Colon (tissue), 2 donors: Measurements from ENCODE around the gene DUS2.
"Not testable (repeated sequence)": the region's sequence is repeated elsewhere in the genome, so short reads cannot be mapped to it uniquely, and the experiment has no call there.

Experiments used
- FAIRE-seq: peaks from 2 replicates; lab custom pipeline; 2012; peaks lifted over from hg19 to GRCh38; lab: Jason Lieb, UNC
- donor health status: control.
- donor health status: control.

Gene DUS2

GRCh38 chr16:68091380-68092261, 68.5 kb downstream of the DUS2 start:
- FAIRE-seq: no peak

- FAIRE-seq: not testable (repeated sequence)
Measured at GRCh38 chr16:68092275-68092674, 69.2 kb downstream of the DUS2 start.

GRCh38 chr16:68093816-68094613, 70.9 kb downstream of the DUS2 start:
- FAIRE-seq: no peak

GRCh38 chr16:68094614-68094934, 71.5 kb downstream of the DUS2 start:
- FAIRE-seq: no peak

- FAIRE-seq: no peak
Measured at GRCh38 chr16:68096491-68096890, 73.4 kb downstream of the DUS2 start.

GRCh38 chr16:68097088-68097487, 74.0 kb downstream of the DUS2 start:
- FAIRE-seq: no peak

GRCh38 chr16:68097895-68098294, 74.8 kb downstream of the DUS2 start:
- no peak for FAIRE-seq

- FAIRE-seq: no peak
Measured at GRCh38 chr16:68100488-68100887, 77.4 kb downstream of the DUS2 start.

GRCh38 chr16:68105611-68106010, 82.5 kb downstream of the DUS2 start:
- no peak for FAIRE-seq

- FAIRE-seq: not testable (repeated sequence)
Measured at GRCh38 chr16:68107230-68107928, 84.3 kb downstream of the DUS2 start.

GRCh38 chr16:68109156-68109555, 86.1 kb downstream of the DUS2 start:
- not testable (repeated sequence) for FAIRE-seq

GRCh38 chr16:68110611-68111010, 87.5 kb downstream of the DUS2 start:
- not testable (repeated sequence) for FAIRE-seq

- no peak for FAIRE-seq
Measured at GRCh38 chr16:68111379-68111778, 88.3 kb downstream of the DUS2 start.

GRCh38 chr16:68113059-68113761, 90.1 kb downstream of the DUS2 start:
- no peak for FAIRE-seq

GRCh38 chr16:68113765-68114240, 90.7 kb downstream of the DUS2 start:
- no peak for FAIRE-seq

GRCh38 chr16:68114939-68115338, 91.9 kb downstream of the DUS2 start:
- FAIRE-seq: not testable (repeated sequence)

GRCh38 chr16:68115851-68116250, 92.8 kb downstream of the DUS2 start:
- no peak for FAIRE-seq

- no peak for FAIRE-seq
Measured at GRCh38 chr16:68116256-68116867, 93.3 kb downstream of the DUS2 start.

- no peak for FAIRE-seq
Measured at GRCh38 chr16:68117884-68118283, 94.8 kb downstream of the DUS2 start.

- not testable (repeated sequence) for FAIRE-seq
Measured at GRCh38 chr16:68118954-68119353, 95.9 kb downstream of the DUS2 start.

GRCh38 chr16:68120496-68120895, 97.4 kb downstream of the DUS2 start:
- FAIRE-seq: not testable (repeated sequence)
